ENCODE measurements around the gene FUT6. TPM values are rescaled to one million over a fixed set of nuclear protein-coding genes. Genes with fewer than 3 reads are reported as not detected.

Gene FUT6
- total RNA-seq, 1 donor from 2014 or later, result not detected

- DNase-seq (ENCODE audit: low read depth), result no peak
Measured at GRCh38 chr19:5800361-5801270, 38.9 kb downstream of the FUT6 start.

GRCh38 chr19:5799247-5800241 lies 40.0 kb downstream of the FUT6 start:
- no peak overlapping the region for H3K4me3 ChIP-seq (ENCODE audit: low read depth, low read length)
- DNase-seq (ENCODE audit: low read depth), result no peak
- TF ChIP-seq, protein P1, sequence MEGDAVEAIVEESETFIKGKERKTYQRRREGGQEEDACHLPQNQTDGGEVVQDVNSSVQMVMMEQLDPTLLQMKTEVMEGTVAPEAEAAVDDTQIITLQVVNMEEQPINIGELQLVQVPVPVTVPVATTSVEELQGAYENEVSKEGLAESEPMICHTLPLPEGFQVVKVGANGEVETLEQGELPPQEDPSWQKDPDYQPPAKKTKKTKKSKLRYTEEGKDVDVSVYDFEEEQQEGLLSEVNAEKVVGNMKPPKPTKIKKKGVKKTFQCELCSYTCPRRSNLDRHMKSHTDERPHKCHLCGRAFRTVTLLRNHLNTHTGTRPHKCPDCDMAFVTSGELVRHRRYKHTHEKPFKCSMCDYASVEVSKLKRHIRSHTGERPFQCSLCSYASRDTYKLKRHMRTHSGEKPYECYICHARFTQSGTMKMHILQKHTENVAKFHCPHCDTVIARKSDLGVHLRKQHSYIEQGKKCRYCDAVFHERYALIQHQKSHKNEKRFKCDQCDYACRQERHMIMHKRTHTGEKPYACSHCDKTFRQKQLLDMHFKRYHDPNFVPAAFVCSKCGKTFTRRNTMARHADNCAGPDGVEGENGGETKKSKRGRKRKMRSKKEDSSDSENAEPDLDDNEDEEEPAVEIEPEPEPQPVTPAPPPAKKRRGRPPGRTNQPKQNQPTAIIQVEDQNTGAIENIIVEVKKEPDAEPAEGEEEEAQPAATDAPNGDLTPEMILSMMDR (conservative IDR thresholded peaks at IDR 0.05; ENCODE audit: low read depth, low read length), result no peak

More at GRCh38 chr19:5800361-5801270, 38.9 kb downstream of the FUT6 start:
- TF ChIP-seq, protein P1 (conservative IDR thresholded peaks at IDR 0.05; ENCODE audit: low read depth, low read length), result no peak
- H3K4me3 ChIP-seq (ENCODE audit: low read depth, low read length), result no peak overlapping the region

DNA sequence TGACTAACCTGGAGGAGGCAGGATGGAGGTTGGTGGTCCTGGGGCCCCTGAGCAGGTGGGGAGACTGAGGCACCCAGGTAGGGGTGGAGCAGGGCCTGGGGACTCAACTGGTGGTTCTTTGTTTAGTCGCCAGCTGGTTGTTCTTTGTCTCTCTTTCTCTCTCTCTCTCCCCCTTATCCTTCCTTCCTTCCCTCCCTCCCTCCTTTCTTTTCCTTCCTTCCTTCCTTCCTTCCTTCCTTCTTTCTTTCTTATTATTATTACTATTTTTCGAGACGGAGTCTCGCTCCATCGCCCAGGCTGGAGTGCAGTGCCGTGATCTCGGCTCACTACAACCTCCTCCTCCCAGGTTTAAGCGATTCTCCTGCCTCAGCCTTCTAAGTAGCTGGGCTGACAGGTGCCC lies 41.3 kb downstream of the FUT6 start:
- no peak overlapping the region for H3K4me3 ChIP-seq (ENCODE audit: low read depth, low read length)
- DNase-seq (ENCODE audit: low read depth), result no peak
- TF ChIP-seq, protein P1 (conservative IDR thresholded peaks at IDR 0.05; ENCODE audit: low read depth, low read length), result no peak

DNA sequence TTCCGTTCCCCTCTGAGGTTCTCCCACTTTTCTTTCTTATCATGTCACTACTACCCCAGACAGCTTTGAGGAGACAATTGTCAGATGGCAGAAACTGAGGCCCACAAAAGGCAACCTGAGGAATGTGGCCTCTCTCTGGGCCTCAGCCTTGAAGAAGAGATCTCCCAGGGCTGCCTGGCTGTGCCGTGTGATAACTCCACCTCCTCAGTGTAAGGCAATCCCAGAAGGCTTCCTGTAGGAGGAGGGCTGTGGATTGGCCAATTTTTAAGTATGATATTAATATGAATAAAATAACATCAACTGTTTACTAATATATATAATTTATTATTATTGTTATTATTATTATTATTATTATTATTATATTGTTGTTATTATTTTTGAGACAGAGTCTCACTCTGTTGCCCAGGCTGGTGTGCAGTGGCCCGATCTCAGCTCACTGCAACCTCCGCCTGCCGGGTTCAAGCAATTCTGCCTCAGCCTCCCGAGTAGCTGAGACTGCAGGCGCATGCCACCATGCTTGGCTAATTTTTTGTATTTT lies 44.1 kb downstream of the FUT6 start:
- DNase-seq (ENCODE audit: low read depth), result no peak
- TF ChIP-seq, protein P1 (conservative IDR thresholded peaks at IDR 0.05; ENCODE audit: low read depth, low read length), result no peak
- no peak overlapping the region for H3K4me3 ChIP-seq (ENCODE audit: low read depth, low read length)

DNA sequence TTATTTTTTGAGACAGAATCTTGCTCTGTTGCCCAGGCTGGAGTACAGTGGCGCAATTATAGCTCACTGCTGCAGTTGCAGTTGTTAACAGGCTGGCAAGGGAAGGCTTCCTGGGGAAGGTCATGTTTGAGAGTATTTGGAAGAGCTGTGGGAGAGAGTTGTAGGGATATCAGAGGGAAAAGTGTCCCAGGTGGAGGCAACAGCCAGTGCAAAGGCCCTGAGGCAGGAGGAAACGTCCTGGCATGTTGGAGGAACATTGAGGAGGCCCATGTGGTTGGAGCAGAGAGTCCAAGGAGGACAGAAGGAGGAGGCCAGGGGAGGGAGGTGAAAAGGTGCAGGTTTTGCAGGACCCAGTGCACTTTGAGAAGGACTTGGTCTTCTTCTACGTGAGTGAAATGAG lies 46.3 kb downstream of the FUT6 start:
- TF ChIP-seq, protein P1 (conservative IDR thresholded peaks at IDR 0.05; ENCODE audit: low read depth, low read length), result no peak
- no peak overlapping the region for H3K4me3 ChIP-seq (ENCODE audit: low read depth, low read length)
- DNase-seq (ENCODE audit: low read depth), result no peak

GRCh38 chr19:5792224-5792623 lies 47.3 kb downstream of the FUT6 start:
- DNase-seq (ENCODE audit: low read depth), result no peak
- H3K4me3 ChIP-seq (ENCODE audit: low read depth, low read length), result no peak overlapping the region
- TF ChIP-seq, protein P1 (conservative IDR thresholded peaks at IDR 0.05; ENCODE audit: low read depth, low read length), result no peak
